GM19395 (cell line): ENCODE measurements around the gene RACGAP1.
"Not testable (repeated sequence)": the region's sequence is repeated elsewhere in the genome, so short reads cannot be mapped to it uniquely, and the experiment has no call there.

Experiments
- ATAC-seq: cut with Tn5 transposase; IDR thresholded peaks from one replicate; pipeline ENCODE4 v1.9.1; 2021; ENCODE audit warnings: mild to moderate bottlenecking, moderate library complexity; ENCODE audit not compliant: unreplicated experiment

The RACGAP1 gene

GRCh38 chr12:49987625-49988303 is 37.5 kb downstream of the RACGAP1 start:
- no peak for ATAC-seq

DNA sequence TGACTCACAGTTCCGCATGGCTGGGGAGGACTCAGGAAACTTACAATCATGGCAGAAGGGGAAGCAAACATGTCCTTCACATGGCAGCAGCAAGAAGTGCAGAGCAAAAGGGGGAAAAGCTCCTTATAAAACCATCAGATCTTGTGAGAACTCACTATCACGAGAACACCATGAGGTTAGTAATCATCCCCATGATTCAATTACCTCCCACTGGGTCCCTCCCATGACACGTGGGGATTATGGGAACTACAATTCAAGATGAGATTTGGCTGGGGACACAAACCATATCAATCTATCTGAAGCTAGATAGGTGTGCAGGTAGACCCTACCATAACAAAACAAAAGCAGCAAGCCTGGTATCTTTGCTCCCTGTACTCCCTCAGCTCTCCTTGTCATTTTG is 38.8 kb downstream of the RACGAP1 start:
- not testable (repeated sequence) for ATAC-seq

GRCh38 chr12:49985981-49986380 is 39.3 kb downstream of the RACGAP1 start:
- no peak for ATAC-seq

DNA sequence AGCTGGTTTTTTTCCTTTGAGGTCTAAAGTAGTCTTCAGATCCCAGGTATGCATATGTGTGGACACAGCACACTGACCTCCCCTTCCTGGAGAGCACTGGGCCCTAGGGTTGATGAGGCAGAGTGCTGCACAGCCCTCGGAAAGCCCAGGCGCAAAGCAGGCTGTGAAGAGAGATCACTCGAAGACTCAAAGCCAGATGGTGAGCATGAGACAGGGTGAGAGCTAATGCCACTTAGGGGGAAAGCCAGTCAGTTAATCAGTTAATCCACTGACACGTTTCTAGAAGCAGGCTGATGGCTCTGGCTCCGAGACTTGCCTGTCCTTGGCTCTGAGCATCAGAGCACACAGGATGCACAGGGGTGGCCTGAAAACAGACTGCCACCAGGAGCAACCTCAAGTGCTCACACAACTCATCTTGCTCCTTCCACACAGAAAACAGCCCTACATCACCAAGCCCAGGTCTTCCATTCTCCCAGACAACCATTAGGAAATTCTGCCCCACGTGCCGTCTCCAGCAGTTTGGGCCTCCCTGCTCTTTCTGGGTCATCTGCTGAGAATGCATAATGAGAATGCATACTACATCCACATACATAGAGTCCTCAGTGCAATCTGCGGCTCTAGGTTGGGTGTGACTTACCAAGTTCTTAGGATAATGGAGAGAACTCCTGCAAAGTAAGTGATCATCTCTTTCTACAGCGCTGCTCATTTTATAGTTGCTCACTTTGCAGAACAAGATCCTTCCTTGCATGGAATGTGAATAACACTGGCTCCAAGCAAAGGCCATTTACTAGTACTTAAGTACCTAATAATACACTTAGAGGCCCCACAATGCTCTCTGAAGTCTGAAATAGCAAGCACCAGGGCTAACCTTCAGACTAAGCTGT is 40.6 kb downstream of the RACGAP1 start:
- no peak for ATAC-seq

- ATAC-seq: no peak
Measured at GRCh38 chr12:49983892-49984291, 41.4 kb downstream of the RACGAP1 start.

DNA sequence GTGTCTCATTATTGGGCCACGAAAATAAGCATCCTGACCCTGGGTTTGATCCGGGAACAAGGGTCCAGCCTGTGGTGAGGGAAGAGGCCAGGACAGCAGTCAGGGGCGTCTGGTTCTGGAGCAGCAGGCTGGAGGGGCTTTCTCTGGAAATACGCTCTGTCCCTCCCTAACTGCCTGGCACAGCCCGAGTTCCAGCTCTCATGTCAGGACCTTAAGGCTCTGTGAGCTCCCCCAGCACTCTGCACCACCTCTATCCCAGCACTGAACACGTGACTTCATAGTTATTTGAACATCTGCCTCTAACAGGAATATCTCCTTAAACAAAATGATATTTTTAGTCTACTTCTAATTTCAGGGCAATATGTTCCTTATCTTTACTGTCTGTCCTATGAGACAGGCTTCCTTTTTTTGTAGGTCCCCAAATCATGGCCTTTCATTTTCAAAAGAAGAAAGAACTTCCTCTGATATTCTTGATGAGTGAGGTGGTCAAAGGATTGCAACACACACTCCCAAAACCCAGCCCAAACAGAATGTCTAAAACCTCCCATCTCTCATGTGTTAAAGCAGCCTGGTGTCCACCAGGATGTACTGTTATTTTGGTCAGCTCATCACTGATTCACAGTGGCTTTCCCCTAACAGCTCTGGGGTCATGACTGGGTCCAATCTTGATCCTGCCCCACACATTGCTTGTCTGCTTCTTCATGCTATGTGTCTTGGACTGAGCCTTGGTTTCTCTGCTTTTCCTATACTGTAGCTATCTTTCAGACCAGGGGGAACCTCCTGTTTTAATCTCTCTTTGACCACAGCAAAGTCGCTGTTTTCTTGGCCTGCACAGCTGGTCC is 42.8 kb downstream of the RACGAP1 start:
- ATAC-seq: no peak

GRCh38 chr12:49980501-49981349 is 44.6 kb downstream of the RACGAP1 start:
- ATAC-seq: no peak

GRCh38 chr12:49979791-49980190 is 45.5 kb downstream of the RACGAP1 start:
- ATAC-seq: no peak

DNA sequence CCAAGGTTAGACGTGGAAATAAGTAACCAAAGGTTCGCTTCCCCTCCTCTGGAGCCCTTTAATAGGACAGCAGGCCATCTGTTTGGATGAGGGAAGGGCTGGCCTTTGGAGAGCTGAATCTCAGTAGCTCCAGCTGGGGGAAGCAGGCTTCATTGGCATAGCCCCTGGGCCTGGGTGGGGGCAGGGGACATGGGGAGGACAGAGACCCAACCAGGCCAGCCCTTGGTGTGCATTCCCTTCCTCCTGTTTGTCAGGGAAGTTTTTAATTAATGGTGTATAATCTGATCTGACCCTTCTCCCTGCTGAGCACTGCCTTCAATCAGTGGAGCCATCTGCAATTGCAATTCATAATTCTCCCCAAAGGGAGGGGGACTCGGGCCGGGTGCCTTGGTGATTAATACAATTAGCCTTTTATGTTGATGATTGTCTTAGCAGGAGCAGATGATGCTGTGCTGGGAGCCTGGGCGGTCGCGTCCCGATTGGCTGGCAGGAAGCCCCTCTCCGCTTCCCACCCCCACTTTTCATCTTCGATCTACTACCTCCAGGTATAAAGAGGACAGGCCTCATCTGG is 46.2 kb downstream of the RACGAP1 start:
- ATAC-seq: no peak

DNA sequence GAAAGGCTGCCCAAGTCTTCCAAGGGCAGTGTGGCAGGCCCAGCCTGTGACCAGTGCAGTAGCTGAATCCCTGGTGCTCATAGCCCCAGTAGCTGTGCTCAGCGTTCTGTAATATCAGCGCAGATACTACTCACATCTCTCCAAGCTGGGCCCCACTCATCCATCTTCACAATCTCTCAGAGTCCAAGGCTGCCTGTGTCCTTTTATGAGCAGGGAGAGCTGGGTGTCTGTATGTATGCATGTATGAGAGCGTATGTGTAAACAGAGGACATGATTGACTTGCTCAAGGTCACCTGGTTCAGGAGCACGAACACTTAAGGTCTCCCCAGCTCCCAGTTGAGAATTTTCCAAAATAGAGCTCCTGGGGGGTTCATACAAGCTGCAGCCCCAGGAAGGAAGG is 47.2 kb downstream of the RACGAP1 start:
- no peak for ATAC-seq

DNA sequence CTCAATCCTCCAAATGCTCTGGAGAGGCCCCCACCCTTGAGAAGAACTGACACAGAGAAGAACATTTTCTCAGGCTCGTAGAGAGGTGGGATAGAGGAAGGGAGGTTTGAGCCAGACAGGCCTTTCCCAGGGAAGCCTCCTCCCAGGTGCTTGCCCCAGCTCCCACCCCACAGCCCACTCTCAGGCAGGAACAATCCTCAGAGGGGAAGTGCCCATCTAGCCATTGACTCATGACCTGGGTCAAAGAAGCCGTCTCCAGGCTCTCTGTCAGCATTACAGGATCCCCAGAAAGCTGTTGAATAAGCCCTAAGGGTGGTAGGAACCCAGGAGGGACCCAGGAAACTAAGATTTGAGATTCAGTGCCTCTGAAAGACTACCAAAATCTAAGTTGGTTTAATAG is 48.7 kb downstream of the RACGAP1 start:
- no peak for ATAC-seq

DNA sequence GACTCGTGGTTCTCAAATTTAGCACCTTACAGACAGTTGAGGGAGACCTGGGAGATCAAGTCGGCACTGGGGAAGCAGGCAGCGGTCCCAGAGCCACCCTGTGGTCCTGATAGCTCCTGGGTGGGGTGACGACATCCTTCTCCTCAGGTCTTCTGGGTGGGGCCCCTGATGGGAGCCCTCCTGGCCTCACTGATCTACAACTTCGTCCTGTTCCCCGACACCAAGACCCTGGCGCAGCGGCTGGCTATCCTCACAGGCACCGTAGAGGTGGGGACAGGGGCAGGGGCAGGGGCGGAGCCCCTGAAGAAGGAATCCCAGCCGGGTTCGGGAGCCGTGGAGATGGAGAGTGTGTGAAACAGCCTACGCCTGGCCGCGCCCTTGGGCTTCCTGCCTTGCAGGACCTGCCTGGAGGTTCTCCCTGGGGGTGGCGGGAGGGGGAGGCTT is 50.0 kb downstream of the RACGAP1 start:
- no peak for ATAC-seq

GRCh38 chr12:49974677-49975317 is 50.5 kb downstream of the RACGAP1 start:
- no peak for ATAC-seq

- ATAC-seq: no peak
Measured at GRCh38 chr12:49974231-49974675, 51.0 kb downstream of the RACGAP1 start.

DNA sequence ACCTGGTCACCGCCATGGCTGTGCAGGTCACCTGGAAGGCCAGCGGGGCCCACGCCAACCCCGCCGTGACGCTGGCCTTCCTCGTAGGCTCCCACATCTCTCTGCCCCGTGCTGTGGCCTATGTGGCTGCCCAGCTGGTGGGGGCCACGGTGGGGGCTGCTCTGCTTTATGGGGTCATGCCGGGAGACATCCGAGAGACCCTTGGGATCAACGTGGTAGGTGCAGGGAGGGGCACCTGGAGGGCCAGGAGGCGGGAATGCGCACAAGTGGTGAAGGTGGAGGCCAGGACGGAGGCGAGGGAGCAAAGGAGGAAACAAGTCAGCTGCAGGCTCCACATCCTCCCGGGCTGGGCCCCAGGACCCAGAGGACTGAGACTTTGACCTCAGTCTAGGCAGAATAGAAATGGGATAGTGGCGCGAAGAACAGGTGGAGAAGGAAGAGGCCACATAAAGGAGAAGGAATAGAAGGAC is 51.9 kb downstream of the RACGAP1 start:
- ATAC-seq: no peak

DNA sequence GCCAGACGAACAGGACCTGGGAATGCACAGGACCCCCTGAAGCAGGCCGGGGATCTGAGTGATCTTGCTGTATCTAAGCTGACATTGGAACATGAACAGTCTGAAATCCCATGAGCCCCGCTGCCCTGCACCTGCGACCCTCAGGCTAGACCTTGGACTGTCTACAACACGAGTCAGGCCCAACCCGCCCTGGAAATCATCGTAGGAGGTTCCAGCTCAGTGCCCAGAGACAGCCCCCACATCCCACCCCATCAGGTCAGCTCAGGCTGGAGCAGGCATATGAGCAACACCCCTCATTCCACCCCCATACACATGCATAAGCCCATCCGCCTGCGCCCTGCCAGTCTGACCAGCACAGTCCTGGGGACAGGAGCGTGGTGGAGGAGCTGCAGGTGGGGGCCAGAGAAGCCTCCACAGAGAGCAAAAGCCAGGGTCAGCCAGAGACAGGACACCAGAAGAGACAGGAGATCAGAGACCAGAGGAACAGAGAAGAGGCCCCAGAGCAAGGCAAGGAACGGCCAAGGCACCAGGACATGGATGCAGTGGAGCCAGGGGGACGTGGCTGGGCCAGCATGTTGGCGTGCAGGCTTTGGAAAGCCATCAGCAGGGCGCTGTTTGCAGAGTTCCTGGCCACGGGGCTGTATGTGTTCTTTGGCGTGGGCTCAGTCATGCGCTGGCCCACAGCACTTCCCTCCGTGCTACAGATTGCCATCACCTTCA is 52.5 kb downstream of the RACGAP1 start, which contains the start of gene AQP6:
Gene AQP6, plus strand, starts transcription at position 307 of the 720 bp plus-strand sequence. Its CDS starts 227 bp downstream, at position 534.
- ATAC-seq: no peak

- ATAC-seq: no peak
Measured at GRCh38 chr12:49972129-49972528, 53.2 kb downstream of the RACGAP1 start.

DNA sequence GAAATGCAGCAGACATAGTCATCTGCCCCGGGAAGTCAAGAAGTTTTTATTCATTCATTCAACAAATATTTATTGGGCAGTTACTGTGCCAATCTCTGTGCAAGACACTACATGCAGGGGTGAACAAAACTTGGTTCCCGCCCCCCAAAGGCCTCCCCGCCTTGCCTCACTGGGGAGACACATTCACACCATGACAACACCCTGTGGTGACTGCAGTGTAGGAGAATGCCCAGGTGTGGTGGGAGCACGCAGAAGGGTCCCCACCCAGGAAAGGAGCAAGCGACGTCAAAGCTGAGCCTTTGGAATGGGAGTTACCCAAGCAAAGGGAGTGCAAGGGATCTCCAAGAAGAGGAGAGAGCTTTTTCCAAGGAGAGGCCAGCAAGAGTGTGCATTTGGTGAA is 54.2 kb downstream of the RACGAP1 start:
- no peak for ATAC-seq

DNA sequence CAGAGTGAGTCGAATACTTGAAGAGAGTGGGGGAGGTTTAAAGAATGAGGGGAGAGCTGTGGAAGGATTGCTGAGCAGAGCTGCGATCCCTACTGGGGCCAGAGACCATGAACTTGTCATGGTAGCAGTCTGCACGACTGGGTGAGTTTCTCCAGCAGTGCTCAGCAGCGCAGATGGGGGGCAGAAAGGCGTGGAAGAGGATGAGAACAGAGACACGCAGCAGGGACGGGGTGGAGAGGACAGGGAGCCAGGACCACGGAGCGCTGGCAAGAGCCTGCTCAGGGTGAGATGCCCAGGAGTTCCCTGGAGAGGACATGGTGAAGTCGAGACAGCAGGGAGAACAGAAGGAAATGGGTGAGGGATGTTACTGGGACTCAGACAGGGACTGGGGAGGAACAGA is 54.6 kb downstream of the RACGAP1 start:
- ATAC-seq: no peak
